WTC11 (cell line): ENCODE measurements around the gene SLIT3. TPM values are rescaled to one million over a fixed set of nuclear protein-coding genes. Genes with fewer than 3 reads are reported as not detected.

Experiments used
- ATAC-seq: fragments of 200-7000 bp; cut with Tn5 transposase; 2 replicates; pipeline ENCODE4 v1.10.0; 2021; ENCODE audit warnings: mild to moderate bottlenecking, moderate library complexity
- CTCF ChIA-PET: fragments of 300-600 bp; sonication (Branson Sonifier 250); formaldehyde crosslinking; loops from one replicate; lab custom pipeline; 2021; ENCODE audit warnings: antibody characterized with exemption; lab: Charles Lee
- POLR2A ChIA-PET: fragments of 350-600 bp; sonication (Branson Sonifier 250); formaldehyde crosslinking; loops from one replicate; lab custom pipeline; 2021; ENCODE audit warnings: antibody characterized with exemption; lab: Charles Lee
- DNase-seq: peaks from one replicate; pipeline ENCODE4 v3.0.0; 2021; ENCODE audit warnings: low spot score
- H3K27ac Mint-ChIP-seq: 2 replicates; pipeline ENCODE4 v1.8.0; 2021; ENCODE audit warnings: mixed read lengths
- H3K27me3 Mint-ChIP-seq: 2 replicates; pipeline ENCODE4 v1.8.0; 2021; ENCODE audit warnings: low read depth, mild to moderate bottlenecking, moderate library complexity, mixed read lengths
- H3K36me3 Mint-ChIP-seq: 2 replicates; pipeline ENCODE4 v1.8.0; 2021; ENCODE audit warnings: mixed read lengths
- H3K4me1 Mint-ChIP-seq: 2 replicates; pipeline ENCODE4 v1.8.0; 2022; ENCODE audit warnings: mixed read lengths
- H3K4me3 Mint-ChIP-seq: 2 replicates; pipeline ENCODE4 v1.8.0; 2021; ENCODE audit warnings: mild to moderate bottlenecking, moderate library complexity, mixed read lengths
- H3K9me3 Mint-ChIP-seq: 2 replicates; pipeline ENCODE4 v1.8.0; 2021; ENCODE audit warnings: mixed read lengths
- ARID4B ChIP-seq: sonication (generic); formaldehyde crosslinking; IDR thresholded peaks from 2 replicates; pipeline ENCODE4 v1.8.0; 2023; ENCODE audit warnings: missing genetic modification reagents, mild to moderate bottlenecking, borderline replicate concordance
- ATF1 ChIP-seq: sonication (generic); formaldehyde crosslinking; IDR thresholded peaks from 2 replicates; pipeline ENCODE4 v1.8.1; 2023; ENCODE audit warnings: mild to moderate bottlenecking, moderate library complexity, missing genetic modification reagents
- CBFB ChIP-seq: sonication (generic); formaldehyde crosslinking; IDR thresholded peaks from 2 replicates; pipeline ENCODE4 v1.8.1; 2022; ENCODE audit warnings: mild to moderate bottlenecking, low read depth, missing genetic modification reagents
- FOXK1 ChIP-seq: sonication (generic); formaldehyde crosslinking; IDR thresholded peaks from 2 replicates; pipeline ENCODE4 v1.8.0; 2022; ENCODE audit warnings: mild to moderate bottlenecking, moderate library complexity, missing genetic modification reagents
- GTF2I ChIP-seq: fragments of 250-450 bp; sonication (Bioruptor Pico); conservative IDR thresholded peaks from 2 replicates; pipeline ENCODE4 v1.4.0; 2021; ENCODE audit warnings: mild to moderate bottlenecking
- JUN ChIP-seq: sonication (generic); formaldehyde crosslinking; IDR thresholded peaks from 2 replicates; pipeline ENCODE4 v1.8.0; 2023; ENCODE audit warnings: mild to moderate bottlenecking, missing genetic modification reagents
- MAX ChIP-seq: sonication (generic); formaldehyde crosslinking; IDR thresholded peaks from 2 replicates; pipeline ENCODE4 v1.8.0; 2022; ENCODE audit warnings: mild to moderate bottlenecking, missing genetic modification reagents
- NFYB ChIP-seq: sonication (generic); formaldehyde crosslinking; conservative IDR thresholded peaks from 2 replicates; pipeline ENCODE4 v1.8.0; 2022; ENCODE audit warnings: low read depth, missing genetic modification reagents
- SOX15 ChIP-seq: fragments of 250-450 bp; sonication (Bioruptor Pico); IDR thresholded peaks from 2 replicates; pipeline ENCODE4 v1.9.0; 2021; ENCODE audit warnings: mild to moderate bottlenecking
- STAT6 ChIP-seq: sonication (generic); formaldehyde crosslinking; conservative IDR thresholded peaks from 2 replicates; pipeline ENCODE4 v1.8.1; 2023; ENCODE audit warnings: mild to moderate bottlenecking, low read depth, missing genetic modification reagents, moderate library complexity
- ZNF671 ChIP-seq: fragments of 250-450 bp; sonication (Bioruptor Pico); IDR thresholded peaks from 2 replicates; pipeline ENCODE4 v1.8.0; 2021; ENCODE audit warnings: mild to moderate bottlenecking
- ZSCAN18 ChIP-seq: fragments of 250-450 bp; sonication (Bioruptor Pico); IDR thresholded peaks from 2 replicates; pipeline ENCODE4 v2.1.2; 2022; ENCODE audit warnings: mild to moderate bottlenecking, moderate library complexity
- total RNA-seq: library from RNA; stranded (reverse); gene quantifications from 3 replicates; pipeline ENCODE4 v1.2.3, GENCODE V29; 2021

SLIT3 gene
- total RNA-seq, 1 experiment from 2014 or later, result 1.9 TPM

- Mint-ChIP-seq H3K27me3 (no peaks in the 10 kb centered on the region; the same call in none of the 2 replicates), H3K4me3 (no peak overlapping the region), H3K4me1 (peaks cover 22% of the 10 kb centered on the region), H3K36me3 (no peaks in the 10 kb centered on the region), H3K9me3 (no peaks in the 10 kb centered on the region), H3K27ac (no peak overlapping the region)
- POLR2A ChIA-PET, result no interaction called here
- TF ChIP-seq ZSCAN18 (CRISPR knock-in tag), result no peak
- DNase-seq (no peak), ATAC-seq (no peak; the same call in 1 of the 2 replicates)
- CTCF ChIA-PET, result no interaction called here
Observed at GRCh38 chr5:168792678-168793077, 508.3 kb downstream of the SLIT3 start.

GRCh38 chr5:168790671-168791250 is 510.2 kb downstream of the SLIT3 start:
- ATAC-seq (no peak), DNase-seq (no peak)
- TF ChIP-seq STAT6 (CRISPR knock-in tag) (no peak), FOXK1 (CRISPR knock-in tag) (no peak), ARID4B (CRISPR knock-in tag) (no peak), JUN (no peak), GTF2I (no peak), ZNF671 (CRISPR knock-in tag) (no peak), SOX15 (no peak), ATF1 (CRISPR knock-in tag) (no peak)
- Mint-ChIP-seq H3K36me3 (no peaks in the 10 kb centered on the region), H3K4me1 (peaks cover 22% of the 10 kb centered on the region), H3K27me3 (no peaks in the 10 kb centered on the region; the same call in none of the 2 replicates), H3K9me3 (no peaks in the 10 kb centered on the region), H3K27ac (no peak overlapping the region), H3K4me3 (no peak overlapping the region)
- CTCF ChIA-PET, result interaction anchor here (0.8 kb wide), 1 partner anchor 43 kb away, joined by 3 read pairs; no protein-coding TSS in a partner anchor
- POLR2A ChIA-PET, result no interaction called here

- ATAC-seq, result no peak
- no peak overlapping the region for H3K4me3 Mint-ChIP-seq
- H3K27ac Mint-ChIP-seq, result no peak overlapping the region
- no peak for DNase-seq
- ChIA-PET CTCF (no interaction called here), POLR2A (no interaction called here)
- peaks cover 22% of the 10 kb centered on the region for H3K4me1 Mint-ChIP-seq
- H3K27me3 Mint-ChIP-seq, result no peaks in the 10 kb centered on the region; the same call in 1 of the 2 replicates
- no peaks in the 10 kb centered on the region for H3K9me3 Mint-ChIP-seq
- no peaks in the 10 kb centered on the region for H3K36me3 Mint-ChIP-seq
- TF ChIP-seq CBFB (no peak), NFYB (CRISPR knock-in tag) (no peak), ATF1 (CRISPR knock-in tag) (no peak), MAX (no peak)
Observed at GRCh38 chr5:168790002-168790635, 510.8 kb downstream of the SLIT3 start.
